Gastrocnemius medialis (tissue), 4 donors: ENCODE data around the gene GTF2H1.

Experiments used
- CTCF ChIP-seq, 5 experiments: fragments of 450-650 bp in 3 of 5; fragments of 200-600 bp in 2 of 5; sonication (generic) in 2 of 5; IDR thresholded peaks in 4 of 5; conservative IDR thresholded peaks in 1 of 5; 1 replicate in 4 of 5; 2 replicates in 1 of 5; pipeline ENCODE4 v1.5.1; 2016 to 2019; ENCODE audit warnings: antibody characterized with exemption in 5 of 5, mild to moderate bottlenecking in 3 of 5, moderate library complexity in 3 of 5
- POLR2A ChIP-seq, 2 donors: fragments of 450-650 bp; IDR thresholded peaks; one replicate each; pipeline ENCODE4 v1.6.1; 2017; ENCODE audit warnings: antibody characterized with exemption in 2 of 2, mild to moderate bottlenecking in 2 of 2, moderate library complexity in 2 of 2

DNA sequence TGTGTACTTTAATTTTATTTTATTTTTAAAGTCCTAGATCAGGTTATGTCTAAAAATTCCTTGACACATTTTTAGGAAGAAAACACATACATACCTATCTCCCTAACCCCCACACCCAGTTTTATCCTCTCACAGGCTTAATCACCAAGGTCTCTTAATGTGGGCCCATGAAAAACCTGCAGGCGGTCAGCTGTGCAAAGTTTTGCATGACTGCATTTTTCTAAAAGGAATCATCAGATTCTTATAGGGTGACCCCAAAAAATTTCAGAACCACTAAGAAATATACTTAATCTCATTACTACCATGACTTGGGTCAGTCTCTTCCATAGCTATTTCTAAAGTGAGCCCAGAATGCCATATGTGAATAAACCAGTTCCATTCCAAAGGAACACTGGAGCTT lies 36.5 kb upstream of the GTF2H1 start:
- TF ChIP-seq CTCF (IDR thresholded peaks at IDR 0.05 in 4 of 5, conservative IDR thresholded peaks at IDR 0.05 in 1 of 5) (no peak), POLR2A (IDR thresholded peaks at IDR 0.05) (no peak)
